Rectal smooth muscle tissue (tissue), 1 donor: ENCODE measurements around the gene MRM1.

Source experiments
- H3K27ac ChIP-seq: one replicate; pipeline ENCODE4 v1.7.0; 2013; ENCODE audit warnings: low read depth, low read length, inconsistent platforms
- H3K27me3 ChIP-seq: one replicate; pipeline ENCODE4 v1.7.0; 2013; ENCODE audit warnings: low read length; ENCODE audit not compliant: control insufficient read depth, insufficient read depth
- H3K36me3 ChIP-seq: one replicate; pipeline ENCODE4 v1.7.0; 2013; ENCODE audit warnings: low read length; ENCODE audit not compliant: control insufficient read depth, insufficient read depth
- H3K4me1 ChIP-seq: one replicate; pipeline ENCODE4 v1.7.0; 2013; ENCODE audit warnings: low read length; ENCODE audit not compliant: control insufficient read depth, insufficient read depth
- H3K4me3 ChIP-seq: one replicate; pipeline ENCODE4 v1.7.0; 2013; ENCODE audit warnings: low read length
- H3K9ac ChIP-seq: one replicate; pipeline ENCODE4 v1.7.0; 2013; ENCODE audit warnings: low read length

Gene MRM1

DNA sequence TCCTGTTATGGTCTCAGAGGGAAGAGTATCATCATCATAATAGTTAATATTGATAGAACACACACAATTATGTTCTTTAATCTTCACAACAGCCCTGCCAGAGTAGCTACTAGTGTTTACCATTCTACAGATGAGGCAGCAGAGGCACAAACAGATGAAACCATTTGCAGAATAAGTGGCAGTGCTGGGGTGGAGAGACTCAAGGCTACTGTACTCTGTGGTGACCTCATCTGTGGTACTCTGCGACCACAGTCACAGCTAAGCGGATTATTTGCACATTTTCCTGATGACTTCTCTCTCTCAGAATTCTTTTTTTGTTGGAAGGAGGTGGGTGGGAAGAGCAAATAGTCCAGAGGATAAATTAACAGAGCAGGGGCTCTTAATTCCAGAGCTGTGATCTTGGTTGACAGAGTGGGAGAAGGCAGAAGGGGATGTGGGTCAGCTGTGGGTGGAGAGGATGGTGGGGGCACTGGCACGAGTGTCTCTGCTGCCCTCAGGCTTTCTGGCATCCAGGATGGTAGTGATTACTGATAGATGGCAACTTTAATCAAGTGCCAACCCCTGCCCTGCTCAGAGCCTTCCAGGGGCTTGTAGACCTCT, 41.8 kb downstream of the MRM1 start:
- Histone ChIP-seq H3K36me3 (no peaks in the 10 kb centered on the region), H3K9ac (no peak overlapping the region), H3K4me3 (no peak overlapping the region), H3K27ac (no peak overlapping the region), H3K27me3 (peaks cover 27% of the 10 kb centered on the region), H3K4me1 (peaks cover 2% of the 10 kb centered on the region)

DNA sequence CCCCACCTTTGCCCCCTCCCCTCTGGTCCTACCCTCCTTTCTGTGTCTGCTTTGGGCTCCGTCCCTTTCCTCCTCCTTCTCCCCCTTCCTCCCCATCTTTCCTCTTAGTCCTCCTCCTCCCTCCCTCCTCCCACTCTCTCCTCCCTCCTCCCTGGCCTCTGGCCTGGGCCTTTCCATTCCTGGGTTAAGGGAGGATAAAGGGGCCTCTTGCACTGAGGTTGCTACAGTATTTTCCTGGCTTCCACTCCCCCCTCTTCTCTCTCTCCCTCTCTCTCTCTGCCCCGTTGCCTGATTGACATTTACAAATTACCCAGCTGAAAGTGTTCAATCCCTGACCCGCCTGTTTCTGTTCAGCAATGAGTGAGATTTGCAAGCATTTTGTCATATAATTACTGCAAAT, 44.0 kb downstream of the MRM1 start:
- peaks cover 24% of the 10 kb centered on the region for H3K27me3 ChIP-seq
- no peaks in the 10 kb centered on the region for H3K36me3 ChIP-seq
- H3K27ac ChIP-seq = no peak overlapping the region
- H3K4me3 ChIP-seq = no peak overlapping the region
- H3K9ac ChIP-seq = no peak overlapping the region
- peaks cover 2% of the 10 kb centered on the region for H3K4me1 ChIP-seq

DNA sequence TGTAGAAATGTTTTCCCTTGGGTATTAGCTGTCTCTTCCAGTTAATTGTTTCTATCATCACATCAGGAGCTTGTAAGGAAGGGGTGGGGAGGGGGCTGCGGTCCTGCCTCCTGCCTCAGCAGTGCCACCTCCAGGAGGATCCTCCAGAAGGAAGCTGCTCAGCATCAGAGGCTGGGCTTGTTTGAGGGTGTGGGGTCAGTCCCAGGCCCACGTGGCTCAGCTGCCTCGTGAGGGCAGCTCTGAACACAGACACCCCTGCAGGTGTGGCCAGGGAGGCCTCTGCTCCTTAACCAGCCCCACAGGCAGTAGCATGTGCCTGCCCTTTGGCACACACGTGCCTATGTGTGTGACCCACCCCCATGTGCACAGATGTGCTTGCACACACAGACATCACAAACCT, 46.3 kb downstream of the MRM1 start:
- no peaks in the 10 kb centered on the region for H3K4me1 ChIP-seq
- no peak overlapping the region for H3K27ac ChIP-seq
- no peaks in the 10 kb centered on the region for H3K36me3 ChIP-seq
- H3K4me3 ChIP-seq = no peak overlapping the region
- H3K9ac ChIP-seq = no peak overlapping the region
- H3K27me3 ChIP-seq = peaks cover 9% of the 10 kb centered on the region

DNA sequence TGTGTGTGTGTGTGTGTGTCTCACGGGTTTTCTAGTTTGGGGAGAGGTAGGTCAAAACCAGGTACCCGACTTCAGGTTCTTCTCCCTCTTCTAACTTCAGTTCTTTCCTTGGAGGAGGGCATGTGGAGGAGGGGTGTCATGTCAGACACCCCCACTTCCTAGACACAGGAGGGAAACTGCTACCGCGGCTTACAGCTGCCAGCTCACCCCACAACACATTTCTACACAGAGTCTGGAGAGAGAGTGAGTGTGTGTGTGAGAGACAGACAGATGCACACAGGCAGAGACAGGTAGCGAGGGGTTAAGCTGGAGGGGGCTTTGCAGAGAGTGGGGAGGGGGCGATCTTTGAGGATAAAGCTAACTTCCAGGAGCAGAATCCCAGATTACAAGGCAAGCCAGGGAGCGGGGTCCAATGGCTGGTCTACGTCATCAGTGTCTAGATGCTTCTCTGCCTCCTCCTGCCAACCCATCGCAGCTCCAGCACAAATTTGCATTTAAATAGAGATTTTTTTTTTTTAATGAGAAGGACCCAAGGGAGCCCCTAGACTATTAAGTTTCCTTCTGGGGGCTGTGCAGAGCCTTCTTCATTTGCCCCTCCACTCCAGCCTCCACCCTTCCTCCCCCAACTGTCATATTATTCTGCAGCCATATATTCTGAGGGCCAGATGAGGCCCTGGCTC, 48.9 kb downstream of the MRM1 start:
- no peaks in the 10 kb centered on the region for H3K27me3 ChIP-seq
- no peak overlapping the region for H3K9ac ChIP-seq
- no peaks in the 10 kb centered on the region for H3K36me3 ChIP-seq
- H3K4me3 ChIP-seq = no peak overlapping the region
- no peaks in the 10 kb centered on the region for H3K4me1 ChIP-seq
- no peak overlapping the region for H3K27ac ChIP-seq

DNA sequence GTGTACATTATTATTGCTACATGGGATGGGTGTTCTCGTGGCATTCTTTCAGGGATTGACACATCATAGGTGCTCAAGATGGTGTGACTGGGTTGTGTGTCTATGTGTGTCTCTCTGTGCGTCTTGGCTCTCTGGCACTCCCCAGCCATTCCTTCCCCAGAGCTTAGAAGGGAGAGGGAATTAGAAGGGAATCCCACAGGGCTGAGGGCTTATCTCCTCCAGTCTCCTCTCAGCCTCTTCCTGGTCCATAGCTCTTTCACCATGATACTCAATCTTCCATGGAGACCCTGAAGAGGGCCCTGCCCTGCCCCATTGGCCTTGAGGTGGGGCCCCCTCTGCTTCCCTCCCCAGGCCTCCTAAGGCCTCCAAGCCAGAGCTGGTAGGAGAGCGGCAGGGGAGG, 52.0 kb downstream of the MRM1 start:
- no peaks in the 10 kb centered on the region for H3K36me3 ChIP-seq
- no peak overlapping the region for H3K4me3 ChIP-seq
- H3K27me3 ChIP-seq = peaks cover 8% of the 10 kb centered on the region
- H3K9ac ChIP-seq = no peak overlapping the region
- H3K4me1 ChIP-seq = no peaks in the 10 kb centered on the region
- no peak overlapping the region for H3K27ac ChIP-seq

DNA sequence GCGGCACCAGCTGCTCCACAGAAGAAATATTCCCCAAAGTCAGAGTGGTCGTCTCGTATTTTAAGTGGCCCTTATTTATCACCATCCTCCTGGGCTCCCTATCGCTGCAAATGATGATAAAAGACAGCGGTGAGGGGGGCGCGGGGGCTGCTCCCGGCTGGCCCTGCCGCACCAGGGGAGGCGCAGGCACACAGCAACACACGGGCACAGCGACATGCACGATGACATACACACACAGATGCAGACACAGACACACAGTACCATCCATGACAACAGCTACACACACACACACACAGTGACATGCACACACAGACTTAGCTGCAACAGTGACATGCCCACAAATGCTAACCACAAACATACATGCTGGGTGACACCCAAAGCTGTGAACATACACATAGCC, 52.5 kb downstream of the MRM1 start:
- H3K27me3 ChIP-seq = peaks cover 8% of the 10 kb centered on the region
- no peak overlapping the region for H3K27ac ChIP-seq
- no peak overlapping the region for H3K9ac ChIP-seq
- no peaks in the 10 kb centered on the region for H3K4me1 ChIP-seq
- no peaks in the 10 kb centered on the region for H3K36me3 ChIP-seq
- H3K4me3 ChIP-seq = no peak overlapping the region

DNA sequence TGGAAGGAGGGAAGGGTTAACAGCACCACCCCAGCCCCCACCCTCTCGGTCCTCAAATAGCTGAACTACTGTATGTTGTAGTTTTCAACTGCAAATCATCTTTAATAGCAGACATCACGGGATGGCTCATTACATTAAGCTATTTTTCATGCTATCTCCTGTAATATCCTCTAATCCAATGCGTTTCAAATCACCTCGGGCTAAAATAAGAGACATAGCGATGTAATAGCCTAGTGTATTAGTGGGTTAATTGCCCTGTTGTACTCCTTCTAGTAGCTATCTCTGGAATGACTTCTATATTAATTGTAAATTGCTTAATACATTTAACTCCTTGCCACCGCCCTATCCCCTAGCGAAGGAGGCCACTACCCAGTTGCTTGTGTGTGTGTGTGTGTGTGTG, 54.3 kb downstream of the MRM1 start:
- Histone ChIP-seq H3K4me3 (no peak overlapping the region), H3K36me3 (no peaks in the 10 kb centered on the region), H3K27ac (no peak overlapping the region), H3K9ac (no peak overlapping the region), H3K4me1 (no peaks in the 10 kb centered on the region), H3K27me3 (peaks cover 9% of the 10 kb centered on the region)

DNA sequence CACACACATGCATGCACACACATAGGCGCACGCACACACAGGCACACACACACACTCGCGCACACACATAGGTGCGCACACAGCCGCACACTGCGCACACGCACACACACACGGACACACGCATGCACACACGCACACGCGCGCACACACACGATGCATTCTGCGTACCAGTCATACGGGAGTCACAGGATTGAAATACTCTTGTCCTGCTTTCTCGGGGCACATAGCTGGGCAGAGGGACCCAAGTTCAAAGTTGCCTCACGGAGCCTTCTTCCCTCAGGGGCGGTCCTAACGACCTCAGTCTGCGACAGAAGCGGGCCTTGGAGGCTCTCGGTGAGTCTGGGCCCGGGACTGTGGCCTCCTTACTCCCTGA, 56.0 kb downstream of the MRM1 start:
- H3K27ac ChIP-seq = no peak overlapping the region
- H3K4me3 ChIP-seq = no peak overlapping the region
- H3K4me1 ChIP-seq = no peaks in the 10 kb centered on the region
- H3K9ac ChIP-seq = no peak overlapping the region
- no peaks in the 10 kb centered on the region for H3K36me3 ChIP-seq
- H3K27me3 ChIP-seq = peaks cover 12% of the 10 kb centered on the region

DNA sequence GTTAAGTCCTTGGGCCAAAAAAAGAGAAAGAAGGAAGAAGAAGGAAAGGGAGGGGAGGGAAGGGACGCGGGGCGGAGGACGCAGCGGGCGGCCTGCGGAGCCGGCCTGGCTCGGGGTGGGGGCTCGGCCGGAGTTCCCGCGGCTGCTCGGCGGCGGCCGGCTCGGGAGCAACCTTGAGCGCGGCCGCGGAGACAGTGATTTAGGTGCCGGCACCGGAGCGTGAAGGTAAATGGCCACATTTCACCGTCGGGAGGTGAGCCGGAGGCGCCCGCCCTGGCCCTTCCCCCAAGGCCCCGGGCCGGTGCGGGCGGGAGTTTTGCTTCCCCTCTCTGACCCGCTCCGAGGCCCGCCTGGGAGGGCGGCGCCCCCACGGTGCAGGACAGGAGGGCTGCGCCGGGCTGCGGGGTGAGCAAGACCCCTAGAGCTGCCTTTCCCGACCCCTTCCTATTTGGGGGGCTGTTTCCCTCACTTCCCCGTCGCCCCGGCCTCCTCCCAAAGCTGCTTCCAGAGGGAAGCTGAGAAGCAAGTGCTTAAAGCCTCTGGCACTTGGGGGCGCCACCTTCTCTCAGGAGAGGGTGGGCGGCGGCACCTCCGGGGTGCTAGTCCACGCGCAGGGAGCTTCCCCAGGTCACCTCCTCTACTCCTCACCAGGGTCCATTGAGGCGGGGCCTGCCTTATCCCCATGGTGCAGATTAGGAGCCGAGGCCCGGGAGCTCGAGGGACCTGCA, 56.5 kb downstream of the MRM1 start:
- Histone ChIP-seq H3K27ac (no peak overlapping the region), H3K4me1 (no peaks in the 10 kb centered on the region), H3K9ac (no peak overlapping the region), H3K27me3 (peaks cover 12% of the 10 kb centered on the region), H3K4me3 (peak overlapping the region; percentile 57), H3K36me3 (no peaks in the 10 kb centered on the region)
